GM21423 (cell line): Measurements from ENCODE around the gene GUCY1B1.

ENCODE experiments used
- ATAC-seq: cut with Tn5 transposase; IDR thresholded peaks from one replicate; pipeline ENCODE4 v1.9.1; 2021; ENCODE audit warnings: mild to moderate bottlenecking, moderate library complexity; ENCODE audit not compliant: unreplicated experiment

GUCY1B1 gene

GRCh38 chr4:155758481-155759371 lies at the start of gene GUCY1B1:
Gene GUCY1B1, plus strand, starts transcription at chr4:155759021. Its CDS starts 120 bp downstream, at chr4:155759141.
- ATAC-seq, result peak; percentile 95

- ATAC-seq, result no peak
These were observed 48.9 kb upstream of the GUCY1B1 start for GRCh38 chr4:155709918-155710317.

GRCh38 chr4:155711556-155711955 lies 47.3 kb upstream of the GUCY1B1 start:
- ATAC-seq, result no peak

- no peak for ATAC-seq
These were observed 46.0 kb upstream of the GUCY1B1 start for GRCh38 chr4:155712846-155713245.

- no peak for ATAC-seq
These were observed 44.9 kb upstream of the GUCY1B1 start for GRCh38 chr4:155713911-155714310.

- no peak for ATAC-seq
These were observed 36.5 kb upstream of the GUCY1B1 start for GRCh38 chr4:155722336-155722735.

GRCh38 chr4:155722816-155723499 lies 35.9 kb upstream of the GUCY1B1 start:
- ATAC-seq, result no peak

GRCh38 chr4:155724731-155725130 lies 34.1 kb upstream of the GUCY1B1 start:
- no peak for ATAC-seq

GRCh38 chr4:155734065-155734464 lies 24.8 kb upstream of the GUCY1B1 start:
- ATAC-seq, result no peak

- ATAC-seq, result no peak
These were observed 23.9 kb upstream of the GUCY1B1 start for GRCh38 chr4:155734951-155735350.

GRCh38 chr4:155735496-155735895 lies 23.3 kb upstream of the GUCY1B1 start:
- ATAC-seq, result no peak

GRCh38 chr4:155738548-155738947 lies 20.3 kb upstream of the GUCY1B1 start:
- no peak for ATAC-seq

GRCh38 chr4:155741546-155741945 lies 17.3 kb upstream of the GUCY1B1 start:
- no peak for ATAC-seq

GRCh38 chr4:155742310-155743015 lies 16.4 kb upstream of the GUCY1B1 start:
- no peak for ATAC-seq

- no peak for ATAC-seq
These were observed 12.8 kb upstream of the GUCY1B1 start for GRCh38 chr4:155745984-155746383.

- ATAC-seq, result no peak
These were observed 10.8 kb upstream of the GUCY1B1 start for GRCh38 chr4:155748039-155748438.

- no peak for ATAC-seq
These were observed 9.8 kb upstream of the GUCY1B1 start for GRCh38 chr4:155749041-155749440.

GRCh38 chr4:155751569-155751968 lies 7.3 kb upstream of the GUCY1B1 start:
- ATAC-seq, result no peak

GRCh38 chr4:155757745-155758265 lies 1.0 kb upstream of the GUCY1B1 start:
- ATAC-seq, result no peak

- ATAC-seq, result peak; percentile 31
These were observed 791 bp downstream of the GUCY1B1 start for GRCh38 chr4:155759372-155760252.
